ENCODE data around the gene VAV2. TPM values are rescaled to one million over a fixed set of nuclear protein-coding genes. Genes with fewer than 3 reads are reported as not detected.

Gene VAV2
- polyA plus RNA-seq, 4 donors: 26.7 to 45.7 (median 36.2) TPM

DNA sequence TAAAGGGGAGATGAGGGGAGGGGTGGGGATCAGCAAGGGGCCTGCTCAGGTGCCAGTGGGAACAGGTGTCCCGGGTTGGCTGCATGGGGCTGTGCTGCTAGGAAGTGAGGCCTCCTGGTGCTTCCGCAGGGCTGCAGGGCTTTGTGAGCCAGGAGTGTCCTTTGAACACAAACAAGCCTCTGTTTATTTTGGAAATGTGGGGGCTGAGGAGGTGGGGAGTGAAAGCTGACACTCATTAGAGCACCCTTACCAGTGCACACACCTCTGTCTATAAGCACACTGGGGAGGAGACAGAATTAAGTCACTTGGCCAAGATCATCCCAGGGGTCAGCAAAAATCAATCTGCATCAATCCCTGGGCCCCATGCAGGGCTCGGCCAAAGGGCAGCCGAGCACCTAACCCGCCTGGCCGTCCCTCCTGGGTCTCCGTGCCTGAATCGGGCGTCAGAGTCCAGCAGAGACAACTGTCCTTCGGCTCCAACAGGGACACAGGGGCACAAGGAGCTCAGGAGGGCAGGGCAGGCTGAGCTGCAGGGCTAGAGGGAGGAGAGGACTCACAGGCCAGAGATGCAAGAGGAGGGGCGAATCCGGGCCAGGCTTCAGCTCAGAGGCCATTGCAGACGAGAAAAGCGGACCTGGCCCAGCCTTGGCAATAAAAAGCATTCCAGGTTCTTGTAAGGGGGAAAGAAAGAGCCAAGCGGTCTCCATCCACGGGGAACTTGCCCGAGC lies 99.8 kb downstream of the VAV2 start:
- Histone ChIP-seq H3K4me1 (ENCODE audit: control insufficient read depth in 3 of 3, insufficient read depth in 2 of 3, low read depth in 1 of 3, low read length in 2 of 3) (peaks cover 0 to 48% (median 2%) of the 10 kb centered on the region in 3 donors), H3K36me3 (ENCODE audit: control insufficient read depth in 3 of 3, insufficient read depth in 2 of 3, low read depth in 1 of 3, low read length in 3 of 3) (peaks cover 0 to 52% (median 0%) of the 10 kb centered on the region in 3 donors), H3K4me3 (ENCODE audit: low read depth in 1 of 3, low read length in 3 of 3) (no peak overlapping the region), H3K9me3 (ENCODE audit: control insufficient read depth in 2 of 2, insufficient read depth in 1 of 2, low read depth in 1 of 2, low read length in 1 of 2) (peaks cover 0 to 4% of the 10 kb centered on the region in 2 donors), H3K27ac (ENCODE audit: low read depth in 1 of 3, low read length in 2 of 3) (peak overlapping the region; percentile 61 to 72 (median 70)), H3K27me3 (ENCODE audit: control insufficient read depth in 3 of 3, insufficient read depth in 3 of 3, low read length in 3 of 3) (no peaks in the 10 kb centered on the region)
- DNase-seq (peak; percentile 59 to 76), FAIRE-seq (no peak)
- WGBS, 3 donors: 19 to 61% (median 42%) methylated on average over 13 to 17 of the region's 17 CpGs

DNA sequence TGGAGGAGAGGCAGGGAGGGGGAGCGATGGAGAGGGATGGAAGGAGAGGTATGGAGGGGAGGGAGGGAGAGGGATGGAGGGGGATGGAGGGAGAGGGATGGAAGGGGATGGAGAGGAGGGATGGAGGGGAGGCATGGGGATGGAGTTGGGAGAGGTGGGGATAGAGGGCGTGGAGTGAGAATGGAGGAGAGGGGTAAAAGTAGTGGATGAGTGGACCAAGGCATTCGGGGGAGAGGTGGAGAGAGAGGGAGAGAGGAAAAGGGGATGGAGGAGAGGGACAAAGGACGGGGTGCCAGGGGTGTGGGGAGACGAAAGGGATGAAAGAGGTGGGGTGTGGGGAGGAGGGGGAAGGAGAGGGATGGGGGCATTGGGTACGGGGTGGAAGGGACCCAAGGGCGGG lies 100.4 kb downstream of the VAV2 start:
- 49 to 78% (median 50%) methylated on average over 6 to 7 of the region's 7 CpGs for WGBS, 3 donors
- Histone ChIP-seq H3K27ac (ENCODE audit: low read depth in 1 of 3, low read length in 2 of 3) (peak overlapping the region in 1 of 3 donors; percentile 56), H3K9me3 (ENCODE audit: control insufficient read depth in 2 of 2, insufficient read depth in 1 of 2, low read depth in 1 of 2, low read length in 1 of 2) (peaks cover 0 to 4% of the 10 kb centered on the region in 2 donors), H3K4me3 (ENCODE audit: low read depth in 1 of 3, low read length in 3 of 3) (no peak overlapping the region), H3K36me3 (ENCODE audit: control insufficient read depth in 3 of 3, insufficient read depth in 2 of 3, low read depth in 1 of 3, low read length in 3 of 3) (peaks cover 0 to 57% (median 3%) of the 10 kb centered on the region in 3 donors), H3K4me1 (ENCODE audit: control insufficient read depth in 3 of 3, insufficient read depth in 2 of 3, low read depth in 1 of 3, low read length in 2 of 3) (peaks cover 0 to 54% (median 2%) of the 10 kb centered on the region in 3 donors), H3K27me3 (ENCODE audit: control insufficient read depth in 3 of 3, insufficient read depth in 3 of 3, low read length in 3 of 3) (no peaks in the 10 kb centered on the region)
- DNase-seq (no peak), FAIRE-seq (no peak)

DNA sequence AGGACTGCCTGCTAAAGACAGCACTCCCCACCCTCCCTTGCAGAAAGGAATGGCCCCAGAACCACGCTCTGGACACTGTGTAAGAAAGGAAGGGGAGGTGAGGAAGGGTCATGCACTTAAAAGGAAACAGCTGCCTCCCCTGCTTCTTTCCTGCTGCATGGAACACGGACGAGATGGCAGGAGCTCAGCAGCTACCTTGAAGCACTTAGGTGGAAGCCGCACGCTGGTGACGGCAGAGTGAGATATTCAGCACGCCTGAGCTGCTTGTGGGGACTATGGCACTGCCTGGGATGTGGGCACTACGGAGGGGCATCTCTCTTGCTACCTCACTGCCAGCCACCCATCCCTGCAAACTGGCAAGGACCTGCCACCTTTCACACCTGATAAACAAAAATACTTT lies 101.5 kb downstream of the VAV2 start:
- no peak for DNase-seq
- H3K27ac ChIP-seq (ENCODE audit: low read depth in 1 of 3, low read length in 2 of 3): no peak overlapping the region
- no peak overlapping the region for H3K4me3 ChIP-seq (ENCODE audit: low read depth in 1 of 3, low read length in 3 of 3)
- peaks cover 0 to 67% (median 3%) of the 10 kb centered on the region in 3 donors for H3K36me3 ChIP-seq (ENCODE audit: control insufficient read depth in 3 of 3, insufficient read depth in 2 of 3, low read depth in 1 of 3, low read length in 3 of 3)
- H3K27me3 ChIP-seq (ENCODE audit: control insufficient read depth in 3 of 3, insufficient read depth in 3 of 3, low read length in 3 of 3): no peaks in the 10 kb centered on the region
- H3K4me1 ChIP-seq (ENCODE audit: control insufficient read depth in 3 of 3, insufficient read depth in 2 of 3, low read depth in 1 of 3, low read length in 2 of 3): peaks cover 0 to 62% (median 2%) of the 10 kb centered on the region in 3 donors
- no peak for FAIRE-seq
- H3K9me3 ChIP-seq (ENCODE audit: control insufficient read depth in 2 of 2, insufficient read depth in 1 of 2, low read depth in 1 of 2, low read length in 1 of 2): peaks cover 0 to 4% of the 10 kb centered on the region in 2 donors
- 88 to 98% (median 89%) methylated on average over 8 of the region's 8 CpGs for WGBS, 3 donors

DNA sequence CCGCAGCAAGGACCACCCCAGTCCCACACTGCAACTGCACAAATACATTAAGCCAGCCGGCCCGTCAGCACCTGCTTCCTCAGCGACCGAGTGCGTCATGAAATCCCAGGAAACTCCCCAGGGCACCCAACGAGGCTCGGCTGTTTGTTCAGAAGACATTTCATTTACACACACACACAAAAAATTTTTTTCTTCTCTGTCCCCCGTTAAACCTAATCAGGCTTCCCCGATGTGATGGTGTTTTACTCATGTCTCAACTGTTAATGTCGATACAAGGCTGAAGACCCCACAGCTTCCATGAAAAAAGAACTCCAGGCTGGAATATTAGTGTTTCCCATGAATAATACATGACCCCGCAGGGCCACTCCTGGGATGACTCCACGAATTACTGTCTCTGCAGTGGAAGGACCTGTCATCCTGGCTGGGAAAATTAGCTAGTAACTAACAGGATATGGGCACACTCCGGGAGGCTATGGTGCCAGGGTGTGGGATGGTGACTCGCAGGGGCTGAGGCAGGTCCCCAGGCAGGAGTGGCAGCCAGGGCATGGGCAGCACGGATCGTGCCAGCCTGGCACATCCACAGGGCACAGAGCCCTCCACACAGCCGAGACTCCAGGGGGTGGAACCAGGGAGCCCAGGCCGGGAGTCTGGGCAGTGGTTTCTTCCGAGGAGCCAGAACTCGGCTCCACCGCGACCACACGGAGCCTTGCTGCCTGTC lies 102.4 kb downstream of the VAV2 start:
- 87 to 94% (median 92%) methylated on average over 24 of the region's 24 CpGs for WGBS, 3 donors
- Histone ChIP-seq H3K4me3 (ENCODE audit: low read depth in 1 of 3, low read length in 3 of 3) (no peak overlapping the region), H3K27me3 (ENCODE audit: control insufficient read depth in 3 of 3, insufficient read depth in 3 of 3, low read length in 3 of 3) (no peaks in the 10 kb centered on the region), H3K36me3 (ENCODE audit: control insufficient read depth in 3 of 3, insufficient read depth in 2 of 3, low read depth in 1 of 3, low read length in 3 of 3) (peaks cover 0 to 72% (median 3%) of the 10 kb centered on the region in 3 donors), H3K9me3 (ENCODE audit: control insufficient read depth in 2 of 2, insufficient read depth in 1 of 2, low read depth in 1 of 2, low read length in 1 of 2) (peaks cover 0 to 4% of the 10 kb centered on the region in 2 donors), H3K4me1 (ENCODE audit: control insufficient read depth in 3 of 3, insufficient read depth in 2 of 3, low read depth in 1 of 3, low read length in 2 of 3) (peaks cover 0 to 59% (median 2%) of the 10 kb centered on the region in 3 donors), H3K27ac (ENCODE audit: low read depth in 1 of 3, low read length in 2 of 3) (peak overlapping the region in 1 of 3 donors; percentile 63)
- DNase-seq (no peak), FAIRE-seq (no peak)

DNA sequence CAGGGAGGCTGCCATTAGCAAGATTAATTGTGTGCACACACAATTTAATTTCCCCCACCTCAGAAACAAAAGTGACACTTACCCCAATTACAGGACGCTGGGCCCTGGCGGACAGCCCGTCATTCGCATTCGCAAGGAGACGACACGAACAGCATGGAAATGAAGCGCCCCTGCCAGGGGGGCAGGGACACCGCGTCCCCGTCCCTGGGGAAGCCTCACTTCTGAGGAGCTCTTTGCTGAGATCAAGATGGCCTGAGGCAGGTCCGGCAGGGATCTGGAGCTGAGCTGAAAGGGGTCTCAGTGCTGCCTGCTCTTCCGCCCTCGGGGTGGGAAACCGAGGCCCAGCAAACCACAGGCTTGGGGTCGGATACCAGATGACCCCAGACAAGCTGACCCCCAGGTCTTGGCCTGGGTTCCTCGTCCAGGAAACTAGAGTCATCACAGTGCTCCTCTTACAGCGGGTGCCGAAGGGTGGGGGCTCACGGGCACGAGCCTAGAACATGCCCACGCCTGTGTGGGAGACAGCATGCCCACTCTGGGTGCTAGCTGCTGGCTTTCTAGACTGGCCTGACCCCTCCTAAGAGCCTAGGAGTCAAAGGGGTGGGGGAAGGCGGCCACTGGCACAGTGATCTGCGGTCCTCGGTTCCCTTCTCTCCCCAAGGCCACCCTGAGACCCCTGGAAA lies 103.2 kb downstream of the VAV2 start:
- H3K27me3 ChIP-seq (ENCODE audit: control insufficient read depth in 3 of 3, insufficient read depth in 3 of 3, low read length in 3 of 3): no peaks in the 10 kb centered on the region
- WGBS, 3 donors: 85 to 90% (median 89%) methylated on average over 25 of the region's 25 CpGs
- H3K9me3 ChIP-seq (ENCODE audit: control insufficient read depth in 2 of 2, insufficient read depth in 1 of 2, low read depth in 1 of 2, low read length in 1 of 2): peaks cover 0 to 4% of the 10 kb centered on the region in 2 donors
- H3K4me1 ChIP-seq (ENCODE audit: control insufficient read depth in 3 of 3, insufficient read depth in 2 of 3, low read depth in 1 of 3, low read length in 2 of 3): peaks cover 0 to 51% (median 2%) of the 10 kb centered on the region in 3 donors
- peak overlapping the region in 1 of 3 donors; percentile 63 for H3K27ac ChIP-seq (ENCODE audit: low read depth in 1 of 3, low read length in 2 of 3)
- FAIRE-seq (no peak), DNase-seq (no peak)
- H3K36me3 ChIP-seq (ENCODE audit: control insufficient read depth in 3 of 3, insufficient read depth in 2 of 3, low read depth in 1 of 3, low read length in 3 of 3): peaks cover 0 to 66% (median 3%) of the 10 kb centered on the region in 3 donors
- H3K4me3 ChIP-seq (ENCODE audit: low read depth in 1 of 3, low read length in 3 of 3): no peak overlapping the region

DNA sequence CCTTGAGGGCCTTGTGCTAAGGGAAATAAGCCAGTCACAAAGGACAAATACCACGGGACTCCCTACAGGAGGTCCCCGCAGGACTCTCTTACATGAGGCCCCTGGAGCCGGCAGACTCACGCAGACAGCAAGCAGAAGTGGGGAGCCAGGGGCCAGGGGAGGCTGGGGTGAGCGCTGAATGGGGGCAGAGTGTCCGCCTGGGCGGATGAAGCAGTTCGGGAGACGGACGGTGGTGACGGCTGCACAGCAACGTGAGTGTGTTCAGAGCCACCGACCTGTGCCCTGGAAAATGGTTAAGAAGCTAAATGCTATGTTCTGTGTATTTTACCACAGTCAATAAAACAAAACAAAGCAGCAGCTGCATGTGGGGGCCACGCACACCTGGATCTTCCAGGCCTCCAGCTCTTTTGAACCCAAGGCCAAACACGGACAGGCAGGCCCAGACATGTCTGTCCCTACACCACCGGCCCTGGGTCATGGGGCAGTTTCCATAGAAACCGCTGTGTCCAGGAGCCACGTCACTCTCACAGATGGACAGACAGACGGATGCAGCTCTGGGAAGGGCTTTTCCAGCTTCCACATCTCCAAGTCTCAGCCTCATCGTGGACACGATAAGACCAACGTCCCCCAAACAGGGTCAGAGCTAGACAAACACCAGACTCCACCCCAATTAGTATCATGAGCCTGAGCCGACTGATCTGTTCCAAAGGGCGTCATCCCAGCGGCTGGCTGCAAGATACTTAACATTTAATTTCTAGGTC lies 103.9 kb downstream of the VAV2 start:
- DNase-seq (peak; percentile 20 to 57), FAIRE-seq (no peak)
- H3K27me3 ChIP-seq (ENCODE audit: control insufficient read depth in 3 of 3, insufficient read depth in 3 of 3, low read length in 3 of 3): no peaks in the 10 kb centered on the region
- peaks cover 0 to 65% (median 3%) of the 10 kb centered on the region in 3 donors for H3K36me3 ChIP-seq (ENCODE audit: control insufficient read depth in 3 of 3, insufficient read depth in 2 of 3, low read depth in 1 of 3, low read length in 3 of 3)
- H3K27ac ChIP-seq (ENCODE audit: low read depth in 1 of 3, low read length in 2 of 3): peak overlapping the region in 1 of 3 donors; percentile 63
- peaks cover 0 to 4% of the 10 kb centered on the region in 2 donors for H3K9me3 ChIP-seq (ENCODE audit: control insufficient read depth in 2 of 2, insufficient read depth in 1 of 2, low read depth in 1 of 2, low read length in 1 of 2)
- WGBS, 3 donors: 55 to 73% (median 63%) methylated on average over 25 of the region's 25 CpGs
- H3K4me1 ChIP-seq (ENCODE audit: control insufficient read depth in 3 of 3, insufficient read depth in 2 of 3, low read depth in 1 of 3, low read length in 2 of 3): peaks cover 0 to 45% (median 2%) of the 10 kb centered on the region in 3 donors
- H3K4me3 ChIP-seq (ENCODE audit: low read depth in 1 of 3, low read length in 3 of 3): no peak overlapping the region

DNA sequence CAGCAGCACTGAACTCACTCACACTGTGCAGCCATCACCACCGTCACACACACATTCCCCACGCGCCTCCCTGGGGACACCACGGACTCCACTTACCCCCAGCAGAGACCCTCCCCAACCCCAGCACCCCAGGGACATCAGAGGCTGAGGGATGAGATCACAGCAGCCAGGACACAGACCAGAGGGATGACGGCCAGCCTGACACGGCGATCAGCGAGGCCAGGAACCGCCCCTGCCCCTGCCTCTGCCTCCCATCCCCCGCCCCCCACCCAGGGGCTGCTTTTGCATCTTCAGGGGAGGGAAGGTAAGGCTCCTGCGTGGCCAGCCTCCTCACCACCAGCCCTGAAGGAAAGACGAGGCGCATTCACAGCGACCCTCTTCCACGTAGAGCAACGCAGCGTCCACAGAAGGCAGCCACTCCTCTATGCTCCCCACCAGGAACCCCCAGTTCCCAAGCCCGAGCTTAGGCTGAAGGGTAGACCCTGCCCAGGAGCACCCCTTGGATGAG lies 104.5 kb downstream of the VAV2 start:
- Histone ChIP-seq H3K4me3 (ENCODE audit: low read depth in 1 of 3, low read length in 3 of 3) (no peak overlapping the region), H3K27me3 (ENCODE audit: control insufficient read depth in 3 of 3, insufficient read depth in 3 of 3, low read length in 3 of 3) (no peaks in the 10 kb centered on the region), H3K9me3 (ENCODE audit: control insufficient read depth in 2 of 2, insufficient read depth in 1 of 2, low read depth in 1 of 2, low read length in 1 of 2) (peaks cover 0 to 4% of the 10 kb centered on the region in 2 donors), H3K4me1 (ENCODE audit: control insufficient read depth in 3 of 3, insufficient read depth in 2 of 3, low read depth in 1 of 3, low read length in 2 of 3) (peaks cover 0 to 45% (median 0%) of the 10 kb centered on the region in 3 donors), H3K36me3 (ENCODE audit: control insufficient read depth in 3 of 3, insufficient read depth in 2 of 3, low read depth in 1 of 3, low read length in 3 of 3) (peaks cover 0 to 65% (median 3%) of the 10 kb centered on the region in 3 donors), H3K27ac (ENCODE audit: low read depth in 1 of 3, low read length in 2 of 3) (peak overlapping the region in 1 of 3 donors; percentile 63)
- no peak for DNase-seq
- no peak for FAIRE-seq
- WGBS, 3 donors: 87 to 93% (median 89%) methylated on average over 18 of the region's 18 CpGs

Data from small intestine (tissue), 7 donors.